A673 (cell line): ENCODE data around the gene MIA2. TPM values are rescaled to one million over a fixed set of nuclear protein-coding genes. Genes with fewer than 3 reads are reported as not detected.

Source experiments
- BruUV-seq: library from RNA; stranded (reverse); fragments of 400-500 nt; replicated peaks from 2 replicates; lab custom pipeline; 2021; lab: Mats Ljungman, UMichigan
- CTCF ChIA-PET: fragments of 300-600 bp; sonication (Branson Sonifier 250); formaldehyde crosslinking; loops from one replicate; lab custom pipeline; 2022; ENCODE audit warnings: antibody characterized with exemption; lab: Charles Lee
- POLR2A ChIA-PET: fragments of 300-600 bp; sonication (Branson Sonifier 250); formaldehyde crosslinking; loops from one replicate; lab custom pipeline; 2022; ENCODE audit warnings: antibody characterized with exemption; ENCODE audit not compliant: low non-redundant PET; lab: Charles Lee
- DNase-seq: peaks from one replicate; pipeline ENCODE4 v3.0.0-alpha.2; 2015; ENCODE audit warnings: low spot score
- H3K27ac ChIP-seq: fragments of 200-600 bp; sonication (generic); 2 replicates; pipeline ENCODE4 v1.5.1; 2016; ENCODE audit warnings: mixed run types, low read depth, mild to moderate bottlenecking, mixed read lengths, antibody characterized with exemption, low read length; ENCODE audit not compliant: poor library complexity, severe bottlenecking
- H3K27me3 ChIP-seq: fragments of 200-600 bp; sonication (generic); replicated peaks from 2 replicates; pipeline ENCODE4 v1.6.1; 2017; ENCODE audit warnings: mixed run types, low read depth, mild to moderate bottlenecking, mixed read lengths, antibody characterized with exemption, low read length; ENCODE audit not compliant: insufficient read depth, poor library complexity
- H3K36me3 ChIP-seq: fragments of 200-600 bp; sonication (generic); 2 replicates; pipeline ENCODE4 v1.6.1; 2016; ENCODE audit warnings: mixed run types, mild to moderate bottlenecking, mixed read lengths, antibody characterized with exemption, low read length; ENCODE audit not compliant: insufficient read depth, poor library complexity, severe bottlenecking
- H3K4me1 ChIP-seq: fragments of 200-600 bp; sonication (generic); 2 replicates; pipeline ENCODE4 v1.6.1; 2017; ENCODE audit warnings: mixed run types, mild to moderate bottlenecking, mixed read lengths, antibody characterized with exemption, low read length; ENCODE audit not compliant: insufficient read depth, poor library complexity, severe bottlenecking
- H3K4me3 ChIP-seq: fragments of 200-600 bp; sonication (generic); 2 replicates; pipeline ENCODE4 v1.5.1; 2016; ENCODE audit warnings: low read depth, mixed run types, mild to moderate bottlenecking, mixed read lengths, low read length; ENCODE audit not compliant: poor library complexity, severe bottlenecking
- H3K9me3 ChIP-seq: fragments of 200-600 bp; sonication (generic); 2 replicates; pipeline ENCODE4 v1.6.1; 2016; ENCODE audit warnings: mixed run types, low read depth, mild to moderate bottlenecking, mixed read lengths, antibody characterized with exemption, low read length; ENCODE audit not compliant: poor library complexity, severe bottlenecking
- CTCF ChIP-seq: fragments of 300-800, 200-600 bp; sonication (generic); conservative IDR thresholded peaks from 2 replicates; pipeline ENCODE4 v1.5.1; 2017; ENCODE audit warnings: low read depth, mild to moderate bottlenecking, antibody characterized with exemption, low read length, moderate library complexity, mixed read lengths
- EZH2 ChIP-seq: fragments of 200-600 bp; sonication (generic); IDR thresholded peaks from 2 replicates; pipeline ENCODE4 v1.6.1; 2017; ENCODE audit warnings: borderline replicate concordance, low read depth, mild to moderate bottlenecking, mixed read lengths, antibody characterized with exemption, low read length; ENCODE audit not compliant: poor library complexity, severe bottlenecking
- intact Hi-C: fragments of 100-400 bp; cut with micrococcal nuclease; formaldehyde crosslinking; loops from one replicate; pipeline ENCODE4 v1.10.0; 2022; ENCODE audit not compliant: unreplicated experiment
- total RNA-seq: library from RNA; stranded (reverse); gene quantifications from 2 replicates; pipeline ENCODE4 v1.2.3, GENCODE V29; 2021

Gene MIA2
- total RNA-seq, 1 experiment from 2014 or later, result 16.7 TPM

GRCh38 chr14:39310051-39310450 lies 76.3 kb downstream of the MIA2 start:
- CTCF ChIA-PET, result no interaction called here
- no TSS peak for BruUV-seq
- POLR2A ChIA-PET, result no interaction called here

DNA sequence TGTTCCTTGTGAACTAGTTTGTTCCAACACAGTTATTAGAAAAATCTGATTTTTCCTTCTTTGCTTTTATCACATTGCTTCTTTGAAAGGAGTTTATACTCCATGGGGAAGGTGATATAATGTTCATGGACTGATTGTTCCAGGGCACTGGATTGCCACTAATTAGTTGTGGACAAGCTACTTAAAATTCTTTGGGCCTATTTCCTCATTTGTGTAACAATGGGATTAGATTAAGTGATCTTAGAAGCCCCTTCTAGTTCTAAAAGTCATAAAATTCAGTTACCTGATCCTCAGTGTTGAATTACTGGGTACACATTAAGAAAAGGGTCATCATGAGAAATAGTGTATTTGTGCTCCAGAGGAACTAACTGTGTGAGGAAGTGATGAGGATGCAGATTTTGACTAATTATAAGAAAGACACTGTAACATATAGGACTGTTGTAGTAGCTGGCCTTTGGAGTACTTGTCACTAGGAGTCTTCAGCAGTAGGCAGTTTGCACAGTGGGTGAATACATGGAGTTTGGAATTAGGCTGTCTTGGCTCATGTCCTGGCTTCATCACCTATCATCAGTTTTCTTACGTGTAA lies 82.2 kb downstream of the MIA2 start:
- TF ChIP-seq CTCF (no peak), EZH2 (no peak)
- Histone ChIP-seq H3K36me3 (no peaks in the 10 kb centered on the region), H3K27me3 (no peaks in the 10 kb centered on the region), H3K4me1 (peaks cover 11% of the 10 kb centered on the region), H3K4me3 (no peak overlapping the region), H3K27ac (no peak overlapping the region), H3K9me3 (no peaks in the 10 kb centered on the region)
- ChIA-PET CTCF (no interaction called here), POLR2A (no interaction called here)
- peak; percentile 3 for DNase-seq
- intact Hi-C loops, result no loop called here
- BruUV-seq, result no TSS peak

More at GRCh38 chr14:39310051-39310450, 76.3 kb downstream of the MIA2 start:
- no peaks in the 10 kb centered on the region for H3K4me1 ChIP-seq
- TF ChIP-seq CTCF (no peak), EZH2 (no peak)
- no peak for DNase-seq
- H3K4me3 ChIP-seq, result no peak overlapping the region
- H3K9me3 ChIP-seq, result no peaks in the 10 kb centered on the region
- H3K36me3 ChIP-seq, result no peaks in the 10 kb centered on the region
- no peak overlapping the region for H3K27ac ChIP-seq
- no peaks in the 10 kb centered on the region for H3K27me3 ChIP-seq
- intact Hi-C loops, result no loop called here

DNA sequence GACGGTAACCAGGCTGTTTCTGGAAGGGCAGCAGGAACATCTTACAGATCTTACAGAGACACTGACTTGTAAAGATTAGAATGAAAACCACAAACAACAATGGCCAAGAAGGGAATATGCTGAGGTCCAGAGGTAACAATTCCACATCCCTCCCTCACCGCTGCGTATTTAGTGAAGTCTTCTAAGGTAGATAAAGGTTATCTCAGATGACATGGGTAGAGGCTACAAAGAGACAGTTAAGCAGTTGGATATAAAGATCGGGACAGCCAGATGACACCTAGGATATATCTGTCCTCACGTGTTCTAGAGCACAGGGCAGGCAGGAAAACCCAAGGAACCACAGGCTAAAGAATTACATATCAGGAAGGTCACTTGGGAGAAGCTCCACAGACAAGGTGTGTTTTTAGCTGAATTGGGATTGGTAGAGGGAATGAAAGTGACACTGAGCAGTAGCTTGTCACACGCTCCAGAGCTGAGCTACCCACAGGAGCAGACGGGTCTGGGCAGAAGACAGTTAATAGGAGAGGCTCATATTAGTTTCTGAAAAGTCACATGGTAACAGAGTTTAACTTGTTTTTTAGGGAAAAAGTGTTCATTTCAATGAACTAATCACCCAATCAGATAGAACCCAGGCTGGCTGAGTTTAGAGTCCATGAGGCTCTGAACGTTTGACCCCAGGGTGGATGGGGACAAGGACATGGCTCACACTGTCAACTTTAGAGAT lies 83.3 kb downstream of the MIA2 start:
- ChIA-PET POLR2A (no interaction called here), CTCF (no interaction called here)
- H3K4me1 ChIP-seq, result peaks cover 11% of the 10 kb centered on the region
- no peak overlapping the region for H3K27ac ChIP-seq
- no TSS peak for BruUV-seq
- TF ChIP-seq EZH2 (no peak), CTCF (no peak)
- intact Hi-C loops, result no loop called here
- H3K36me3 ChIP-seq, result no peaks in the 10 kb centered on the region
- DNase-seq, result no peak
- H3K9me3 ChIP-seq, result no peaks in the 10 kb centered on the region
- no peak overlapping the region for H3K4me3 ChIP-seq
- H3K27me3 ChIP-seq, result no peaks in the 10 kb centered on the region
